Measurements from ENCODE around the gene TIFAB. TPM values are rescaled to one million over a fixed set of nuclear protein-coding genes. Genes with fewer than 3 reads are reported as not detected.

Gene TIFAB
- total RNA-seq, 5 donors from 2014 or later (not counting 1 experiment from before 2014, with no cell fraction given), result 0.06 TPM; not detected in 3

- no peak for ATAC-seq (replicated peaks in 1 of 4)
- no peaks in the 10 kb centered on the region for H3K36me3 Mint-ChIP-seq
- no peaks in the 10 kb centered on the region for H3K9me3 Mint-ChIP-seq
- Histone ChIP-seq H3K27ac (ENCODE audit: low read length) (no peak overlapping the region), H3K36me3 (ENCODE audit: control insufficient read depth in 2 of 2, extremely low read depth in 1 of 2, insufficient read depth in 1 of 2, low read length in 1 of 2) (no peaks in the 10 kb centered on the region), H3K4me1 (ENCODE audit: control insufficient read depth in 1 of 2, extremely low read depth in 1 of 2, insufficient read depth in 2 of 2, low read length in 2 of 2) (no peaks in the 10 kb centered on the region), H3K4me3 (ENCODE audit: control insufficient read depth in 1 of 2, extremely low read depth in 1 of 2, low read length in 1 of 2) (no peak overlapping the region), H3K9me3 (no peaks in the 10 kb centered on the region), H3K27me3 (replicated peaks in 1 of 2; ENCODE audit: control insufficient read depth in 2 of 2, extremely low read depth in 1 of 2, insufficient read depth in 2 of 2, low read length in 1 of 2) (peaks cover 0 to 46% of the 10 kb centered on the region in 2 experiments)
- H3K4me3 Mint-ChIP-seq, result no peak overlapping the region
- no peak overlapping the region for H3K27ac Mint-ChIP-seq
- CTCF ChIA-PET, result interaction anchor here (0.7 to 3.4 kb wide), 4 partner anchors 9 to 95 kb away, joined by 3 to 20 read pairs (median 8); partner anchors contain the start of gene DCANP1 (in 1 of the 2)
- DNase-seq, result peak in 1 of 35 experiments; percentile 19
- WGBS (ENCODE audit: insufficient coverage), result 67% methylated on average over 7 of the region's 12 CpGs
- POLR2A ChIA-PET, result no interaction called here
- peaks cover 9 to 19% of the 10 kb centered on the region in 2 donors for H3K27me3 Mint-ChIP-seq
- no peaks in the 10 kb centered on the region for H3K4me1 Mint-ChIP-seq
Observed at GRCh38 chr5:135456238-135457099, 4.3 kb upstream of the TIFAB start.

GRCh38 chr5:135455876-135456237, 3.7 kb upstream of the TIFAB start:
- Mint-ChIP-seq H3K4me3 (no peak overlapping the region), H3K27ac (no peak overlapping the region), H3K36me3 (no peaks in the 10 kb centered on the region), H3K27me3 (peaks cover 9 to 23% of the 10 kb centered on the region in 2 donors), H3K4me1 (no peaks in the 10 kb centered on the region), H3K9me3 (no peaks in the 10 kb centered on the region)
- H3K4me3 ChIP-seq (ENCODE audit: control insufficient read depth in 1 of 2, extremely low read depth in 1 of 2, low read length in 1 of 2), result no peak overlapping the region
- H3K27me3 ChIP-seq (replicated peaks in 1 of 2; ENCODE audit: control insufficient read depth in 2 of 2, extremely low read depth in 1 of 2, insufficient read depth in 2 of 2, low read length in 1 of 2), result peaks cover 0 to 51% of the 10 kb centered on the region in 2 experiments
- POLR2A ChIA-PET, result no interaction called here
- WGBS (ENCODE audit: insufficient coverage), result 83% methylated on average over 3 of the region's 4 CpGs
- no peaks in the 10 kb centered on the region for H3K9me3 ChIP-seq
- ATAC-seq (replicated peaks in 1 of 4) (no peak), DNase-seq (no peak)
- H3K27ac ChIP-seq (ENCODE audit: low read length), result no peak overlapping the region
- CTCF ChIA-PET, result no interaction called here
- H3K36me3 ChIP-seq (ENCODE audit: control insufficient read depth in 2 of 2, extremely low read depth in 1 of 2, insufficient read depth in 1 of 2, low read length in 1 of 2), result no peaks in the 10 kb centered on the region
- no peaks in the 10 kb centered on the region for H3K4me1 ChIP-seq (ENCODE audit: control insufficient read depth in 1 of 2, extremely low read depth in 1 of 2, insufficient read depth in 2 of 2, low read length in 2 of 2)

GRCh38 chr5:135454946-135455345, 2.8 kb upstream of the TIFAB start:
- no peaks in the 10 kb centered on the region for H3K9me3 Mint-ChIP-seq

GRCh38 chr5:135453613-135454012, 1.5 kb upstream of the TIFAB start:
- Mint-ChIP-seq H3K9me3 (no peaks in the 10 kb centered on the region), H3K36me3 (no peaks in the 10 kb centered on the region), H3K27ac (no peak overlapping the region), H3K27me3 (peaks cover 7 to 17% of the 10 kb centered on the region in 2 donors), H3K4me3 (no peak overlapping the region), H3K4me1 (no peaks in the 10 kb centered on the region)
- ChIA-PET POLR2A (no interaction called here), CTCF (no interaction called here)
- DNase-seq (no peak), ATAC-seq (replicated peaks in 1 of 4) (no peak)
- H3K4me3 ChIP-seq (ENCODE audit: control insufficient read depth in 1 of 2, extremely low read depth in 1 of 2, low read length in 1 of 2), result no peak overlapping the region
- no peaks in the 10 kb centered on the region for H3K9me3 ChIP-seq
- WGBS (ENCODE audit: insufficient coverage), result no CpG with 5 or more reads among the region's 4 CpGs
- no peaks in the 10 kb centered on the region for H3K4me1 ChIP-seq (ENCODE audit: control insufficient read depth in 1 of 2, extremely low read depth in 1 of 2, insufficient read depth in 2 of 2, low read length in 2 of 2)
- H3K36me3 ChIP-seq (ENCODE audit: control insufficient read depth in 2 of 2, extremely low read depth in 1 of 2, insufficient read depth in 1 of 2, low read length in 1 of 2), result no peaks in the 10 kb centered on the region
- peaks cover 0 to 42% of the 10 kb centered on the region in 2 experiments for H3K27me3 ChIP-seq (replicated peaks in 1 of 2; ENCODE audit: control insufficient read depth in 2 of 2, extremely low read depth in 1 of 2, insufficient read depth in 2 of 2, low read length in 1 of 2)
- H3K27ac ChIP-seq (ENCODE audit: low read length), result no peak overlapping the region

More at GRCh38 chr5:135454946-135455345, 2.8 kb upstream of the TIFAB start:
- no peak overlapping the region for H3K27ac ChIP-seq (ENCODE audit: low read length)
- no peak overlapping the region for H3K27ac Mint-ChIP-seq
- CTCF ChIA-PET, result interaction anchor here in 1 of 2 donors (1.2 kb wide), 1 partner anchor 98 kb away, joined by 3 read pairs; no protein-coding TSS in a partner anchor
- no peak overlapping the region for H3K4me3 ChIP-seq (ENCODE audit: control insufficient read depth in 1 of 2, extremely low read depth in 1 of 2, low read length in 1 of 2)
- no peaks in the 10 kb centered on the region for H3K4me1 ChIP-seq (ENCODE audit: control insufficient read depth in 1 of 2, extremely low read depth in 1 of 2, insufficient read depth in 2 of 2, low read length in 2 of 2)
- no peaks in the 10 kb centered on the region for H3K9me3 ChIP-seq
- peaks cover 0 to 51% of the 10 kb centered on the region in 2 experiments for H3K27me3 ChIP-seq (replicated peaks in 1 of 2; ENCODE audit: control insufficient read depth in 2 of 2, extremely low read depth in 1 of 2, insufficient read depth in 2 of 2, low read length in 1 of 2)
- POLR2A ChIA-PET, result no interaction called here
- DNase-seq (no peak), ATAC-seq (replicated peaks in 1 of 4) (no peak)
- H3K4me1 Mint-ChIP-seq, result no peaks in the 10 kb centered on the region
- no peak overlapping the region for H3K4me3 Mint-ChIP-seq
- H3K36me3 Mint-ChIP-seq, result no peaks in the 10 kb centered on the region
- no peaks in the 10 kb centered on the region for H3K36me3 ChIP-seq (ENCODE audit: control insufficient read depth in 2 of 2, extremely low read depth in 1 of 2, insufficient read depth in 1 of 2, low read length in 1 of 2)
- H3K27me3 Mint-ChIP-seq, result peaks cover 5 to 19% of the 10 kb centered on the region in 2 donors
- 79% methylated on average over 3 of the region's 3 CpGs for WGBS (ENCODE audit: insufficient coverage)

GRCh38 chr5:135451581-135452320, 400 bp downstream of the TIFAB start:
- H3K9me3 Mint-ChIP-seq, result no peaks in the 10 kb centered on the region
- Histone ChIP-seq H3K36me3 (ENCODE audit: control insufficient read depth in 2 of 2, extremely low read depth in 1 of 2, insufficient read depth in 1 of 2, low read length in 1 of 2) (no peaks in the 10 kb centered on the region), H3K9me3 (no peaks in the 10 kb centered on the region), H3K4me3 (ENCODE audit: control insufficient read depth in 1 of 2, extremely low read depth in 1 of 2, low read length in 1 of 2) (no peak overlapping the region), H3K4me1 (ENCODE audit: control insufficient read depth in 1 of 2, extremely low read depth in 1 of 2, insufficient read depth in 2 of 2, low read length in 2 of 2) (no peaks in the 10 kb centered on the region), H3K27me3 (replicated peaks in 1 of 2; ENCODE audit: control insufficient read depth in 2 of 2, extremely low read depth in 1 of 2, insufficient read depth in 2 of 2, low read length in 1 of 2) (peaks cover 0 to 33% of the 10 kb centered on the region in 2 experiments), H3K27ac (ENCODE audit: low read length) (no peak overlapping the region)
- no peak overlapping the region for H3K4me3 Mint-ChIP-seq
- no peaks in the 10 kb centered on the region for H3K36me3 Mint-ChIP-seq
- H3K4me1 Mint-ChIP-seq, result no peaks in the 10 kb centered on the region
- H3K27ac Mint-ChIP-seq, result no peak overlapping the region
- CTCF ChIA-PET, result no interaction called here
- 88% methylated on average over 12 of the region's 17 CpGs for WGBS (ENCODE audit: insufficient coverage)
- DNase-seq, result no peak
- H3K27me3 Mint-ChIP-seq, result peaks cover 13 to 17% of the 10 kb centered on the region in 2 donors
- POLR2A ChIA-PET, result no interaction called here
- ATAC-seq (replicated peaks in 1 of 4), result no peak

- H3K27me3 Mint-ChIP-seq, result peaks cover 12% of the 10 kb centered on the region in 2 donors
- Histone ChIP-seq H3K4me3 (ENCODE audit: control insufficient read depth in 1 of 2, extremely low read depth in 1 of 2, low read length in 1 of 2) (no peak overlapping the region), H3K4me1 (ENCODE audit: control insufficient read depth in 1 of 2, extremely low read depth in 1 of 2, insufficient read depth in 2 of 2, low read length in 2 of 2) (no peaks in the 10 kb centered on the region), H3K36me3 (ENCODE audit: control insufficient read depth in 2 of 2, extremely low read depth in 1 of 2, insufficient read depth in 1 of 2, low read length in 1 of 2) (no peaks in the 10 kb centered on the region), H3K27me3 (replicated peaks in 1 of 2; ENCODE audit: control insufficient read depth in 2 of 2, extremely low read depth in 1 of 2, insufficient read depth in 2 of 2, low read length in 1 of 2) (peaks cover 0 to 26% of the 10 kb centered on the region in 2 experiments), H3K27ac (ENCODE audit: low read length) (no peak overlapping the region), H3K9me3 (no peaks in the 10 kb centered on the region)
- H3K27ac Mint-ChIP-seq, result no peak overlapping the region
- no peak for ATAC-seq (replicated peaks in 1 of 4)
- no peaks in the 10 kb centered on the region for H3K36me3 Mint-ChIP-seq
- H3K4me1 Mint-ChIP-seq, result no peaks in the 10 kb centered on the region
- peak in 1 of 35 experiments; percentile 7 for DNase-seq
- POLR2A ChIA-PET, result no interaction called here
- H3K9me3 Mint-ChIP-seq, result no peaks in the 10 kb centered on the region
- no peak overlapping the region for H3K4me3 Mint-ChIP-seq
- 83% methylated on average over 1 of the region's 2 CpGs for WGBS (ENCODE audit: insufficient coverage)
- CTCF ChIA-PET, result no interaction called here
Observed at GRCh38 chr5:135450952-135451351, 1.2 kb downstream of the TIFAB start.

Data from T-cell (primary cell).